ENCODE measurements around the gene PHB1.
"Not testable (repeated sequence)": the region's sequence is repeated elsewhere in the genome, so short reads cannot be mapped to it uniquely, and the experiment has no call there.

Gene PHB1

DNA sequence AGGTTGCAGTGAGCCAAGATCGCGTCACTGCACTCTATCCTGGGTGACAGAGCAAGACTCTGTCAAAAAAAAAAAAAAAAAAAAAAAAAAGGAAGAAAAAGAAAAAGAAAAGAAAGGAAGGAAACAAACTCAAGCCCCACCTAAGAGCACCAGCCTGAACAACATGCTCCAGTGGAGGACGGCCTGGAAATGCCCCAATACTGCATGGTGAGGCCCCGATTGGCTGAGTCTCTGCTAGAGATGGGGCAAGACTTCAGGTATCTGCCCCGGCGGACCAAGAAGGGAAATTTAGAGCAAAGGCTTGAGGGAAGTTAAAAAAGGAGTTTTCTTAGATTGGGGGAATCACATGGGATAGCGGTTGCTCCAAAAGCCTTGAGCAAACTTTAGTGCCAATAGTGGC is 42.3 kb downstream of the PHB1 start:
- DNase-seq, result no peak

DNA sequence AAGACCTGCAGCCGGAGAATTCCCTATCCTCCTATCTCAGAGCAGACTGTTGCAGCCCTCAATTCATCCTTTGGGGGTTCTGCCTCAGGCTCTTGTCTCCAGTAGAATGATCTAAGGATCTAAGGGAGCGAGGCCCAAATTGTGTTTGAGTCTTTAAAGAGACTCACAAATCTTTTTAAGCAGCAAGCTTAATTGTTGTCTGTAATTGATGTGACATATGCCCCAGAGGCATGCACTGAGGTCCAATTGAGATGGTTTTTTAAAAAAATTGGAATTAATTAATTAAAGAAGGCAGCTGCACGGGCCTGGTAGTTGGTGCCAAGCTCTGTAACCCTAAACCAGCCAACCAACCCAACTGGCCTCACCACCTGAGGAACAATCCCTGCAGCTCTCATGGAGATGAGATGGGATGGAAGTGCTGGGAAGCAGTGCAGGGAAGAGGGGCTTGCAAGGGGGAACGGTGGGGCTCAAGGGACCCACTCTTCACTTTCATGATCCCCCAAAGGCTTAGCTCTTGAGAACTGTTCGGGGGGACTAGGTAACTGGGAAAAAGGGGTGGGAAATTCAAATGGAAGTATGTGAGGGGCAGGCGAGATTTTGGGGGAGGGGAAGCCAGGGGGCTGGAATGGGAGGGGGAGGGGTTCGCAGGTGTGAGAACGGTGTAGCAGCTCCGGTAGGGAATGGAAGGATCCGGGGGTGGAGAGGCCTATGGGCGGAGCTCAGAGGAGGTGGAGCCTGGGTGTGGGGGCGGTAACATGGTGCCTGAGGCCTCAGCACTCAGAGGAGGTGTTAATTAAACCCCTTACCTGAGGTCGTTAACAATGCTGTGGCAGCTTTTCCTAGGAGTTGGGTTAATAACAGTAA is 43.5 kb downstream of the PHB1 start:
- DNase-seq, result no peak

DNA sequence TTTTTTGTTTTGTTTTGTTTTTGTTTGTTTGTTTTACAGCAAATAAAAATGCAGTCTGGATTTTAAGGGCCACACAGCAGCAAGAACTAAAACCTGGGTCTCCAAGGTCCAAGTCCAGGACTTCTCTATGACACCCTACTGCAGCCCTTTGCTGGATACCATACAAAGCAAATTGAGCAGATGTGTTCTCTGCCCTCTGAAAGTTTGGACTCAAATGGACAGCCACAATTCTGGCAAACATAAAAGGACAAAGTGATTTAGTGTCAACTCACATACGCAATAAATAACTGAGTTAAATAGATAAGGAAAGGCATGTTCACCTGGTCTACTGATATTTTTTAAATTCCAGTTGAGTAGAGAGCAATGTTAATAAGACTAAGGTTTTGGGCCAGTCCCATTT is 44.9 kb downstream of the PHB1 start:
- no peak for DNase-seq

DNA sequence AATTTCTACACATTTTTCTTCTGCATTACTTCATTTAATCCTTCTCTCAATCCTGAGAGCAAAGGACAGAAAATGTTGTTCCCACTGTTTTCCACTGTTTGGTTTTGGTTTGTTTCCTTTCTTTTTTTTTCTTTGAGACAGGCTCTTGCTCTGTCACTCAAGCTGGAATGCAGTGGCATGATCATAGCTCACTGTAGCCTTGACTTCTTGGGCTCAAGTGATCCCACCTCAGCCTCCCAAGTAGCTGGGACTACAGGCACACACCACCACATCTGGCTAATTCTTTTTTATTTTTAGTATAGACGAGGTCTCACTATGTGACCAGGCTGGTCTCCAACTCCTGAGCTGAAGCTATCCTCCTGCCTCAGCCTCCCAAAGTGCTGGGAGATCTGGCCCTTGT is 45.6 kb downstream of the PHB1 start:
- no peak for DNase-seq

DNA sequence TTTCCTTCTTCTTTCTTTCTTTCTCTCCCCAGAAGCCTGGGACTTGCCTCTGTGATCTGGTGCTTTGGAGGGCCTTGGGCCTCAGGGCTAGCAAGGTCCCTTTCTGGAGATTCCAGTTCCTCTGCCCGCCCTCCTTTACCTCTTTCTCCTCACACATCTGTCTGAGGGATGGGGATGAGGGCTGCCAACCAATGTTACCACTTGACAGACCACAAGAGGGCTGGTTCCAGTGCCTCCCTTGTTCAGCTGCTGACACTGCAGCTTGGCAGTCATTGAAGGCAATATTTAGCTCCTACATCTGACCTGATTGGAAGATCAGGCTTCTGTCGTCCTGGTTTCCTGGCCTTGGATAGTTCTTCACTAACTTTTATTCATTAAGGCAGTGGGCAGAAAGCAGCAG is 49.0 kb downstream of the PHB1 start:
- DNase-seq, result no peak

DNA sequence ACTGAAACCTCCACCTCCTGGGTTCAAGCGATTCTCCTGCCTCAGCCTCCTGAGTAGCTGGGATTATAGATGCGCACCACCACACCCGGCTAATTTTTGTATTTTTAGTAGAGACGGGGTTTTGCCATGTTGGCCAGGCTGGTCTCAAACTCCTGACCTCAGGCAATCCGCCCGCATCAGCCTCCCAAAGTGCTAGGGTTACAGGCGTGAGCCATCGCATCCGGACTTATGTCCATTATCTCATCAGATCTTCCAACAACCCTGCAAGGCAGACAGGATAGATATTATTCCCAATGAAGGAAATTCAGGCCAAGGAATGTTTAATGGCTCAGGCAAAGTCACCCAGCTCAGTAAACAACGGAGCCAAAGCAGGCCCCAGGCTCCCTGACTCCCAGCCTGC is 49.6 kb downstream of the PHB1 start:
- DNase-seq, result not testable (repeated sequence)

DNA sequence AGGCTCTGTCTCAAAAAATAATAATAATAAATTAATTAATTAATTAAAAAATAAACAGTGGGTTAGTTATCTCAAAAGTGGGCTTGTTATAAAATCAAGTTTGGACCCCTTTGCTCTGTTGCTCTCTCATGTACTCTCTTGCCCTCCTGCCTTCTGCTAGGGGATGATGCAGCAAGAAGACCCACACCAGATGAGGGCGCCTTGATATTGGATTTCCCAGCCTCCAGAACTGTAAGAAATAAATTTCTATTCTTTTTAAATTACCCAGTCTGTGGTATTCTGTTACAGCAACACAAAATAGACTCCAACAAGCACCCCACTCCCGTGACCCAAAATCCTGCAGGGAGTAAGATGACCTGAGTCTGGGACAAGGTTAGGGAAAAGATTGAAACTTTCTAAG is 50.6 kb downstream of the PHB1 start:
- no peak for DNase-seq

DNA sequence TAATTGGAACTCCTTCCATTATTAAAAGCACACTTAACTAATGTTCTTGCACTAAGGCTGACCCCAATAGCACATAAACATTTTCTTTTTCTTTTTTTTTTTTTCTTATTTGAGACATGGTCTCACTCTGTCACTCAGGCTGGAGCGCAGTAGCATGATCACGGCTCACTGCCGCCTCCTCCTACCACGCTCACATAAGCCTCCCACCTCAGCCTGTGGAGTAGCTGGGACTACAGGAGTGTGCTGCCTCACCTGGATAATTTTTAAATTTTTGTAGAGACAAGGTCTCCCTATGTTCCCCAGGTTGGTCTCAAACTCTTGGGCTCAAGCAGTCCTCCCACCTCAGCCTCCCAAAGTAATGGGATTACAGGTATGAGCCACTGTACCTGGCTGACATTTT is 51.4 kb downstream of the PHB1 start:
- no peak for DNase-seq

DNA sequence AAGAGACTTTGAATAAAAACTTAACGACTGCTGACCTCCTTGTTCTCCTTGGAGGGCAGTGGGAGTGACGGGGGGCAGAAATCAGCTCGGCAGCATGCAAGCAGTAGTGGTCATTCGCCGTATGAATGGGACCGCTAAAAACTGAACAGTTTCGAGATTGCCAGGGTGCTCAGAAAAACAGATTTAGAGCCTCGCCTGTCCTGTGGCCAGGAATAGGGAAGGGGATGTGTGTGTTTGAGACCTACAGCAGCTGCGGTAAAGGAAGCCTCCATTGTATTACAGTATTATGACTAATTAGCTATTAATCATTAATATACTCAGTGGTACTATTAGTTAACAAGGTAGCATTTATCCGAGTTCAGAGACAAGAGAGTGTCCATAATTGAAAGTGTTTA is 52.0 kb downstream of the PHB1 start:
- DNase-seq, result no peak

DNA sequence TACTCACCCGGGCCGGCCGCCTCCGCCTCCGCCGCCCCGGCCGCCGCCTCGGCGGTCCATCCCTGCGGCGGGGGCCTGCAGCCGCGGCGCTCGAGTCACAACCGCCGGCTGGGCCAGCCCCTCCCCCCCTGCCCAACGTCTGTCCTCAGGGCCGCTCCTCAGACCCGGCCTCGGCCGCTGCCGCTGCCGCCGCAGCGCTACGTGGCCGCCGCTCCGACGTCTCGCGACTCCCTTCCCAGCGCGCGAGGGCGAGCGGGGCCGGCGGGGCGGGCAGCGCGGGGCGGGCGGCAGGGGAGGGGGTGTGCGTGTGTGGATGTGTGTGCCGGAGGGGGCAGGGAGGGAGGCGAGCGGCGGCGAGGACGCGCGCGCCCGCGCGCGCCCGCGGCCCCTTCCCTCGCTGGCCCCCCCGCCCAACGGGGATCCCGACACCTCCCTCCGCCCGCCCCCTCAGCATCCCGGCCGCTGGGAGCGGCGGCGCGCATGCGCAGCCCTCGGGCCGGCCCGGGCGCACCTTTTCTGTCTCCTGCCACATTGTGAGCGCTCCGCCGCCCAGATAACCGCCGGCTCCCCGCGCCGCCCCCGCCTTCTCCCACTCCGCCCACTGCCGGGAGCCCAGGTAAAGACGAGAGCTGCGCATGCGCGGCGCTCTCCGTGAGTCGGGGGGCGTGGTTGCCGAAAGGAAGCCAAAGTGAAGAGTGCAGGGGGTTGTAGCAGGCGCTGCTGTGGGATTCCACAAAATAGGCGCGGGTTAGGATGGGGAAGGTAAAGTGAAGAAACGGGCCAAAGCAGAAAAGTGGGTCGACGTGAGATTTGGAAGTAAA is 52.6 kb downstream of the PHB1 start, which contains the start of gene ZNF652:
Gene ZNF652, minus strand, starts transcription at position 349 of the 821 bp plus-strand sequence. CDS start 44,525 bp downstream, outside the sequence.
- DNase-seq, result peak; percentile 65

DNA sequence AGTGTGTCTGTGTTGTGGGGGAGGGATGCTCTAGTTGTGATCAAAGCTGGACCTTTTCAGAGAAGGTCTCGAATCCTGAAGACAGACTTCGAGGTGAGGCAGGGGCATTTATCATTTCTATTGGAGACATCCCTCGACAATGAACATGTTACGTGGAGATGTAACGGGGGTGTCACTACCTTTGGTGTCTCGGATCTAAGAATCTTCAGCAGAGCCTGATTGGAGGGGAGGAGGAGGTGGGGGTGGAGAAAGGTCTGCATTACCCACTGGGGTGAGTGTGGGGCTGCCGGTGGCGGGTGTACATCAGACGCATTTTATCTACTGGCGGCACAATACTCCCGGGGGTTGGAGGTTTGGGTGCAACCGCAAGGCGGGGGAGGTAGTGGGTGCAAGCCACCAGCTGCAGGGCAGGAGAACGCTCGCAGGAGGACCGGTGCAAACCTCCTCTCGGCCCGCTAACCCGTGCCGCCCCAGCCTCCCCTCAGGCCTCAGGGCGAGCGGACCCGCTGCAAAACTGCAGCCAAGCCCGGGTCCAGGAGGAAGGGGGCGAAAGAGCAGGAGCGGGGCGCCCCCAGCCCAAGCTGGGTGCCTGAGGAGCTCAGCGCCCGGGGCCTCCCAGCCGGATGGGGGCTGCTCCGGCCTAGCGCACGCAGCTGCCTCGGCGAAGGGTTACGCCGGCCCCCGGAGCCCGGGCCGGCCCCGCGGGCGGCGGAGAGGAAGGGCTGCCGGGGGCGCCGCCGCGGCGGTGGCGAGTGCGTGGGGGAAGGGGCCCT is 53.4 kb downstream of the PHB1 start:
- peak; percentile 73 for DNase-seq

DNA sequence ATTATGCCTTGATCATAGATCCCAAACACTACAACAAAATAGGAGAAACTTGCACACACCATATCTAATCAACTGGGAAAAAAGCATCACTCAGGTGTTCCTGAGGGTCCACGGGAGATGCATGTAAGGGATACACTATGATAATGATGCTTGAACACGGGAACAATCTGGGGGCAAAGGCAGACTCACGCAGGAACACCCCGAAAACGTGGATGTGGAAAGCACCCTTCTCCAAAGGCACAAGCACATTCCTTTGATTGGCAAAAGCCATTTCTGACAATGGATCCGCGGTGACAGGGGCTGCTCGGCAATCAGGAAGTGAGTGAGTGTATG is 53.9 kb downstream of the PHB1 start:
- DNase-seq, result no peak

DNA sequence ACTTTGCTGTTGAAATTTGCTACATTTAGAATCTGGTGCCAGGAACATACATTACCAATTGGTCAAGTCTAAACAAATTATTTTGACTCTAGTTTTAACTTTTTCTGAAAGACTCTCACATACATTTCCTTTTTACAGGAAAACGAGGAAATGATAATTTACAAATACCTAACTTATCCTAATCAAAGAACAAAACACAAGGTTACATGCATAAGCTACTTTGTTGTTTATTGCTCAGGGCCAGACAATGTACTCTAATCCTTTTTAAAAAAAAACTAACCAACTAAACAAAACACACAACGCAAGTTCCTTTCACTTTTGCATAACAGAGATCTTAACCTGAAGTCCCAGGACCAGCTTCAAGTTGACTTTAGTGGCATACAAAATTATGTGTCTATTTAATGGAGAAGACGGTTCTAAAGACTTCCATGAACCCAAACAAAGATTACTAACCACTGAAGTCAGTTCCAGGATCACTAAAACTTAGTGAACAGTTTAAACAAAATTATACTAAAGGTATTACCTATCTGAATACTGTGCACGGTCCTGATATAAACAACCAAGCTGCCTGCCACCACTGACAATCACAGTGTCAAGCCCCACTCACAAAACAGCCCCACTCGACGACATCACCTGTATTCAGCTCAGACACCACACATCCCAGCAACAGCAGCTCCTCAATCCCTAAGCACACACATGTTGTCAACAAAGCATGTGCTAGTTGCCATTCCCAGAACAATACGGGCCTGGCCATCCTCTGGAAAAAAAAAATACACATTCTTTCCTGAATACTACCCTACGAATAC is 54.5 kb downstream of the PHB1 start:
- DNase-seq, result no peak

DNA sequence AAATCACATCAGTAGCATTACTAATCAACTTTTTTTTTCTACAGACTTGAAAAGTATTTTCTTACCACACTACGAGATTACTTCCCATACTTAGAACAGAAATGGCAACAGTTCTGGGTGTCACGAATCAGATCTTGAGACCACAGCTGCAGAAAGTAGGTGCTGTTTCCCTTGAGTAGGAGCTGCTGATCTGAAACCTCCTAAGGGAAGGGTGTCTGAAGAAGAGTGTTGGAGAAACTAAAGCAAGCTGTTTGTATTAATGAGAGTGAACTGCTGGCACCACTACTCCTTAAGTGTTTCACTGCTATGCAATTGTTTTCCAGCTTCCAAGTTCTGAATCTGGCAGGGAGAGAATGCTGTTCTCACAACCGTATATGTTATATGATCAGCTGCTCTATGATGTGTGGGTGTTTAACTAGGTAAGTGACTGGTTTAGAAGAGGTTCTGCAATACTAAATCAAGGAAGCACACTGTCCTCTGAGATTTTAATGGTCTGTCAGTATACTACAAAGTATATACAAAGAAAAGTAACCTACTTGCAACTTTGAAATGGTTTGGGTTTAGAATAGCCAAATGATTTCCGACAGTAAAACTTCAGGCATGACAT is 55.9 kb downstream of the PHB1 start:
- DNase-seq, result no peak

DNA sequence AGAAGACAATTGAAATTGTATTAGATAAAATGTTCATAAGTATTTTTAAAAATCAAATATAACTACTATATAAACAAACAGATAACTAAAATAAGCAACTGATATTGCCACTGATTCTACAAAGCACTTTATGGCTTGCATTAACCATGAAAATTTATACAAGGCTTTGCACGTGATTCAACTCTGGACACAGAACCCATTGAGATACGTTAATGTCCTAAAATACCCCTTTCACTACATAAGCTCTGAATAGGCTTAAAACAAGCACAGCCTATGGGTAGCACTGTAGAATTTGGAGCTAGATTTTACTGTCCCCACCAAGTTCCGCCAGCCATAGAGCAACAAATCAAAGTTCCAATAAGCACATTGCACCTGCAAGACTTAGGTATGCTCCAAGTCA is 57.2 kb downstream of the PHB1 start:
- DNase-seq, result no peak

DNA sequence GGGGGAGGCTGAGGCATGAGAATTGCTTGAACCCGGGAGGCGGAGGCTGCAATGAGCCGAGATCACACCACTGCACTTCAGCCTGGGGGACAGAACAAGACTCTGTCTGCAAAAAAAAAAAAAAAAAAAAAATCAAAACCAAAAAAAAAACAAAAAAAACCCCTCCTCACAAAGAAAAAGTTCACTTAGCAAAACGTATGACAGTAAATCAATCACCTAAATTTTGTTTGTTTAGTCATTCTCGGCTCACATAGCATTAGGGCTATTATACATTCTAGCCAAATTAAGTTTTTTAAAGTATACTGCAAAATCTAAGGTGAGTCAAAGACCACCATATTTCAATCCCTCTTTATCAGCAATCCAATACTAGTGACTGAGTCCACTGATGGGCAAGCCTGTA is 58.4 kb downstream of the PHB1 start:
- DNase-seq, result no peak

All from KG1 (cell line).